Stimulated activated CD8-positive, alpha-beta memory T cell treated with anti-CD3 and anti-CD28 coated beads, Interleukin-15, amount 100 ng/mL, for 48 hours (primary cell): ENCODE results near the gene KCNJ18.
"Not testable (repeated sequence)": the region's sequence is repeated elsewhere in the genome, so short reads cannot be mapped to it uniquely, and the experiment has no call there.

Experiments used
- DNase-seq, 2 donors: peaks; one replicate each; pipeline ENCODE4 v3.0.0-alpha.2; 2020; ENCODE audit warnings: low read depth in 2 of 2

Gene KCNJ18

DNA sequence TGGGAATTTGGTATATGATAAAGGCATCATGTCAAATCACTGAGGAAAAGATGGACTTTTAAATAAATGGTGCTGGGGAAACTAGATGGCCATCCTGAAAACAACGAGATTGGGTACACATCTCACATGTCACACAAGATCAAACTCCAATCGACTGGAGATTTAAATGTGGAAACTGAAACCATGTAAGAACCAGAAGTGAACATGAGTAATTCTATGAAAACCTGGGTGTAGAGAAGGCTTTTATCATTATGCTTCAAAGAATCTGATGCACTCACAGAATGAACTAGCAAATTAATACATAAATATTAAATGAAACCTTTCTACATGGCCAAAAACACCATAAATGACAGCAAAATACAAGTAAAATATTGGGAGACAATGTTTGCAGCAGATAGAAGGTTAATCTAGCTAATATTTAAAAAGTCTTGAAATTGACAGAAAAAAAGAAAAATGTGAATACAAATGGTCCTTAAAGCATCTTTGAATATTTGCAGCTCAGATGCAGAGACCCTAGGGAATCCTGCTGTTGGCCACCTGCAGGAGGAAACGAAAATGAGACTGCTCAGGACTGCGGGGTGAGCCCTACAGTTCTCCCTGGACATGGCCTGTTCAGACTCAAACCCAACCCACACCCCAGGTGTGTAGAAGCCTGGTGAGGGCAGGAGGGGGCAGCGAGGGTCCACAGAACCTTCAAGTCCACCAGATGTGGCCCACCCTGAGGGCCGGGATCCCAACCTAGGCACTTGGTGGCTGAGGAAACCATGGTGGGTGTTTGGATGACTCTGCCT, 32.1 kb downstream of the KCNJ18 start:
- not testable (repeated sequence) for DNase-seq

- DNase-seq = not testable (repeated sequence)
These were observed 38.8 kb downstream of the KCNJ18 start for GRCh38 chr17:21731076-21731475.

GRCh38 chr17:21733931-21734330, 41.6 kb downstream of the KCNJ18 start:
- not testable (repeated sequence) for DNase-seq

- not testable (repeated sequence) for DNase-seq
These were observed 43.5 kb downstream of the KCNJ18 start for GRCh38 chr17:21735814-21736213.

- DNase-seq = not testable (repeated sequence)
These were observed 44.8 kb downstream of the KCNJ18 start for GRCh38 chr17:21737015-21737580.

DNA sequence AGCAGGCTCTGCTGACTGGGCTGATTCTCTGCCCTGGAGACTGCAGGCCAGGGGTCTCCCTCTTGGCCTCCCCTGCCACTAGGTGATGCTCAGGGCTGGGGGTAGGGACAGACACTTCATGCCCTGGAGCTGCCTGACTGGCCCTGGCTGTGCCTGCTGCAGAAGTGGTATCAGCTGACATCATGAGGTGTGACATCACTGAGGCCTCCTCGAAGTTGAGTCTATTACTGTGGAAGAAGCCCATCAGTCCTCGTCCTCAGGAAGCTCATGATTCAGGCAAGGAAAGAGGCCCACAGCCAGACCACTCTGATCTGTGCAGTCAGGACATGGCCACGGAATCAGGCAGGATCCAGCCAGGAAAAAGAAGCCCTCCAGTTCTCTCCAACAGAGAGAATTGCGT, 45.9 kb downstream of the KCNJ18 start:
- DNase-seq = not testable (repeated sequence)

- DNase-seq = not testable (repeated sequence)
These were observed 46.7 kb downstream of the KCNJ18 start for GRCh38 chr17:21738877-21739474.

GRCh38 chr17:21739485-21739884, 47.2 kb downstream of the KCNJ18 start:
- DNase-seq = not testable (repeated sequence)

- not testable (repeated sequence) for DNase-seq
These were observed 48.5 kb downstream of the KCNJ18 start for GRCh38 chr17:21740836-21741235.

DNA sequence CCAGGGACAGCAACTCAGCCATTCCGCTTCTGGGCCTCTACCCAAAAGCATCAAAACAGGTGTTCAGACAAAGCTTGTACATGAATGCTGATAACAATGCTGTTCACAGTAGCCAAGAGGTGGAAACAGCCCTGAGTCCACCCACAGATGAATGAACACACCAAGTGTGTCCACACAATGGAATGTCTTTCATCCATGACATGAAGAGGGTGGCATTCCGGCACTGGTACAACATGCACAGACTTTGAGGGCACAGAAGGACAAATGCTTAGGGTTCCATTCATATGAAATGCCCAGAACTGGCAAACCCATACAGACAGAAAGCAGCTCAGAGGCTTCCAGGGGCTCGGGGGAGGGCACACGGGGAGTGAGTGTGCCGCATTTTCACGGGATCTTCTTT, 49.2 kb downstream of the KCNJ18 start:
- not testable (repeated sequence) for DNase-seq

GRCh38 chr17:21742326-21742725, 50.0 kb downstream of the KCNJ18 start:
- no peak for DNase-seq

- DNase-seq = not testable (repeated sequence)
These were observed 51.8 kb downstream of the KCNJ18 start for GRCh38 chr17:21744151-21744550.

DNA sequence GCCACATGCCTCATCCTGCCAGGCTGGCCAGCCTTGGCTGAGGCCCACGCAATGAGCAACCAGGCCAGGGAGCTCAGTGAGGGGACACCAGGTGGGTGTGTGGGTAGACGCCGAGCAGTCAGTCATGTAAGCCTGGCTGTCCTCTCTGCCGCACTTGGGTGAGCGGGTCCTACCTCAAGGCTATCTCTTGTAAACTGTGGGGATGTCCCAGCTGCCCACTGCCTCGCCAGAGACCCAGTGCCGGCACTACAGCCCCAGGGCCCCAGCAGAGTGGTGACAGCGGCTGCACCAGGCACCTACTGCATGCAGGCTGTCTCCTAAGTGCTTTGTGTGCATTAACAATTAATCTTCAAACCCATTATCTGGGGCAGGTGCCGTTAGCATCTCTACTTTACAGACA, 52.3 kb downstream of the KCNJ18 start:
- DNase-seq = not testable (repeated sequence)

- not testable (repeated sequence) for DNase-seq
These were observed 53.2 kb downstream of the KCNJ18 start for GRCh38 chr17:21745385-21746054.

DNA sequence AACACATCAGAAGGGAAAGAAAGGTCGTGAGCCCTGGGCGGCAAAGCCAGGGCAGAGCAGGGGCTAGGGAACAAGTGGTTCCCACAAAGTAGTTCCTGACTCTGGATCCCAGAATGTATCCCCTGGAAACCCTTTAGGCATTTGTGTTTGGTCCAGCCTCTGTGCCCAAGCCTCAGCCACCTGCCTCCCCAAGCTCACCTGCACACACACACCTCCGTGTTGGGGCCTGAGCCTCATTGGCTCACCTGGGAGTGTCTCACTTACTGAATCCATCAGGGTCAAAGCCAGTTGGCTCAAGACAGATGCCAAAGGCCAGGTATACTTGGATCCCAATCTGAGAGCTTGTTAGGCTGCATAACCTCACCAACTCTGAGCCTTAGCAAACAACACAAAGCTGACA, 54.1 kb downstream of the KCNJ18 start:
- not testable (repeated sequence) for DNase-seq

DNA sequence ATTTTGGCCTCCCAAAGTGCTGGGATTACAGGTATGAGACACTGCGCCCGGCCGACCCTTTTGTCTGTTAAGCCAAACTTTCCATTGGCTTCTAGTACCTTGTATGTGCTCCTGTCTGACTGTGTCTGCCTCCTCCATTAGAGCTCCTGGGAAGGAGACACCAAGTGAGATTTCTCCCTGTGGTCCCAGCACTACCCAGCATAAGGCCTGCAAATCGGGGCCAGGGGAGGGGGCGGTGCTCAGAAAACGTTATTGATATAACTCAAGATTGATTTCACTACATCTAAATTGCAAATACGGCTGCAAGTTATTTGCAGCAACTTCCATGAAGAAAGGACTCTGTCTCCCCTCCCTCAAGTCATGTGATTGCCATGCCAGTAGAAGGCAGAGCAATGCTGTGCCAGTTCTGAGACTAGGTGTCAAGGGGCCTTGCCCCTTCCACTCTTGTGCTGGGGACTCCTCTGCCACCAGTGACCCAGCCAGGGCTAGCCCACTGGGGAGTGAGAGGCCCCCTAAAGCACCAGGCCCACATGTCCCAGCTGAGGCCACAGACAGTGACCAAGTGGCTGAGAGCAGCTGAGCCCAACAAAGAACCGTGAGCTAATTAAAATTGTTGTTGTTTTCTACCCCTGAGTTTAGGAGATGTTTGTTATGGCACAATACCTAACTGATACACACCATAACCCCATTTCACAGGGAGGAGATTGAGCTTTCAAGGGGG, 55.0 kb downstream of the KCNJ18 start:
- not testable (repeated sequence) for DNase-seq

GRCh38 chr17:21748686-21749085, 56.4 kb downstream of the KCNJ18 start:
- not testable (repeated sequence) for DNase-seq

GRCh38 chr17:21749696-21750531, 57.6 kb downstream of the KCNJ18 start:
- not testable (repeated sequence) for DNase-seq

- not testable (repeated sequence) for DNase-seq
These were observed 58.8 kb downstream of the KCNJ18 start for GRCh38 chr17:21751111-21751510.
